H1 (cell line): ENCODE measurements around the gene STXBP5. TPM values are rescaled to one million over a fixed set of nuclear protein-coding genes. Genes with fewer than 3 reads are reported as not detected.

Experiments
- CTCF ChIA-PET: fragments of 300-600 bp; sonication (Branson Sonifier 250); formaldehyde crosslinking; loops from one replicate; lab custom pipeline; 2021; ENCODE audit not compliant: partially characterized antibody; lab: Charles Lee
- POLR2A ChIA-PET: fragments of 300-600 bp; sonication (Branson Sonifier 250); formaldehyde crosslinking; loops from one replicate; lab custom pipeline; 2021; ENCODE audit warnings: inconsistent platforms; ENCODE audit not compliant: partially characterized antibody; lab: Charles Lee
- DNase-seq, 2 experiments: peaks; one replicate each; pipeline versions ENCODE4 v3.0.0 to v3.0.0-alpha.2; 2010 to 2022; ENCODE audit warnings: low spot score in 2 of 2, low read depth in 1 of 2, mixed read lengths in 1 of 2
- FAIRE-seq: peaks from 2 replicates; lab custom pipeline; 2011; peaks lifted over from hg19 to GRCh38; lab: Jason Lieb, UNC
- H2AFZ ChIP-seq: 2 replicates; pipeline ENCODE4 v1.8.1; 2012; ENCODE audit warnings: low read length, inconsistent platforms
- H2AK5ac ChIP-seq: 2 replicates; pipeline ENCODE4 v1.6.1; 2013; ENCODE audit warnings: low read depth, low read length
- H2BK120ac ChIP-seq: replicated peaks from 2 replicates; pipeline ENCODE3; 2013; ENCODE audit warnings: low read depth, low read length, inconsistent platforms
- H2BK12ac ChIP-seq: 2 replicates; pipeline ENCODE4 v1.6.1; 2013; ENCODE audit warnings: low read depth, low read length
- H2BK15ac ChIP-seq: 2 replicates; pipeline ENCODE4 v1.6.1; 2013; ENCODE audit warnings: low read length
- H2BK20ac ChIP-seq: 2 replicates; pipeline ENCODE4 v1.6.1; 2013; ENCODE audit warnings: low read length
- H2BK5ac ChIP-seq: 2 replicates; pipeline ENCODE4 v1.6.1; 2013; ENCODE audit warnings: low read depth, low read length
- H3K14ac ChIP-seq: 2 replicates; pipeline ENCODE4 v1.6.1; 2013; ENCODE audit warnings: inconsistent platforms; ENCODE audit not compliant: insufficient read length
- H3K18ac ChIP-seq: 2 replicates; pipeline ENCODE4 v1.6.1; 2013; ENCODE audit warnings: low read length; ENCODE audit errors: extremely low read depth
- H3K23ac ChIP-seq: 2 replicates; pipeline ENCODE4 v1.6.1; 2013; ENCODE audit warnings: inconsistent platforms; ENCODE audit not compliant: insufficient read length
- H3K23me2 ChIP-seq: 2 replicates; pipeline ENCODE4 v1.6.1; 2013; ENCODE audit warnings: low read depth, low read length
- H3K27ac ChIP-seq: 2 replicates; pipeline ENCODE4 v1.6.1; 2011; ENCODE audit warnings: low read depth, low read length, inconsistent platforms
- H3K27me3 ChIP-seq, 4 experiments: replicated peaks in 1 of 4; 1 replicate in 1 of 4; 2 replicates in 3 of 4; pipeline versions ENCODE4 v1.6.1 to v1.8.1; 2011 to 2013; ENCODE audit warnings: low read length in 3 of 4, mild to moderate bottlenecking in 3 of 4, inconsistent platforms in 2 of 4, mixed read lengths in 2 of 4, moderate library complexity in 1 of 4; ENCODE audit not compliant: control insufficient read depth in 3 of 4, insufficient read depth in 3 of 4; ENCODE audit errors: extremely low read depth in 1 of 4
- H3K36me3 ChIP-seq, 4 experiments: 2 replicates each; pipeline versions ENCODE4 v1.6.1 to v1.8.1; 2011 to 2013; ENCODE audit warnings: mild to moderate bottlenecking in 4 of 4, low read length in 3 of 4, moderate library complexity in 2 of 4, control low read depth in 1 of 4, inconsistent platforms in 1 of 4; ENCODE audit not compliant: insufficient read depth in 4 of 4, control insufficient read depth in 2 of 4
- H3K4ac ChIP-seq: replicated peaks from 2 replicates; pipeline ENCODE3; 2013; ENCODE audit warnings: low read length, low read depth, mixed read lengths, inconsistent platforms; ENCODE audit not compliant: insufficient read length
- H3K4me1 ChIP-seq, 4 experiments: replicated peaks in 1 of 4; 1 replicate in 1 of 4; 2 replicates in 3 of 4; pipeline versions ENCODE4 v1.6.1 to v1.8.1; 2011 to 2013; ENCODE audit warnings: low read length in 3 of 4, inconsistent platforms in 2 of 4, mixed read lengths in 1 of 4; ENCODE audit not compliant: insufficient read depth in 4 of 4, control insufficient read depth in 3 of 4
- H3K4me2 ChIP-seq, 2 experiments: 2 replicates each; pipeline versions ENCODE4 v1.6.1 to v1.8.1; 2011 to 2013; ENCODE audit warnings: low read depth in 2 of 2, low read length in 2 of 2, control low read depth in 1 of 2, inconsistent platforms in 1 of 2, mild to moderate bottlenecking in 1 of 2; ENCODE audit not compliant: insufficient read depth in 1 of 2
- H3K4me3 ChIP-seq, 4 experiments: fragments of 200-600, 300-600 bp in 1 of 4; sonication (generic), shearing (Covaris generic), sonication (Bioruptor Twin) in 1 of 4; 2 replicates each; pipeline versions ENCODE4 v1.5.1 to v1.8.1; 2011 to 2016; ENCODE audit warnings: low read length in 4 of 4, low read depth in 3 of 4, control low read depth in 2 of 4, inconsistent platforms in 2 of 4, mild to moderate bottlenecking in 2 of 4, mixed read lengths in 1 of 4, moderate library complexity in 1 of 4; ENCODE audit not compliant: insufficient read depth in 2 of 4; ENCODE audit errors: extremely low read depth in 1 of 4
- H3K56ac ChIP-seq: replicated peaks from 2 replicates; pipeline ENCODE3; 2013; ENCODE audit warnings: low read depth, mild to moderate bottlenecking, mixed read lengths, low read length, inconsistent platforms; ENCODE audit not compliant: insufficient read length
- H3K79me1 ChIP-seq: 2 replicates; pipeline ENCODE4 v1.6.1; 2013; ENCODE audit warnings: low read depth, low read length, control low read depth
- H3K79me2 ChIP-seq, 2 experiments: 2 replicates each; pipeline versions ENCODE4 v1.6.1 to v1.8.1; 2012 to 2013; ENCODE audit warnings: low read length in 2 of 2, mild to moderate bottlenecking in 2 of 2, inconsistent platforms in 1 of 2; ENCODE audit not compliant: insufficient read depth in 2 of 2, control insufficient read depth in 1 of 2
- H3K9ac ChIP-seq, 4 experiments: replicated peaks in 1 of 4; 1 replicate in 1 of 4; 2 replicates in 3 of 4; pipeline versions ENCODE4 v1.6.1 to v1.8.1; 2011 to 2013; ENCODE audit warnings: low read depth in 3 of 4, low read length in 3 of 4, control low read depth in 2 of 4, mild to moderate bottlenecking in 2 of 4, moderate library complexity in 2 of 4, inconsistent platforms in 1 of 4; ENCODE audit errors: extremely low read depth in 1 of 4
- H3K9me3 ChIP-seq, 2 experiments: 2 replicates each; pipeline versions ENCODE4 v1.6.1 to v1.8.1; 2012 to 2013; ENCODE audit warnings: mild to moderate bottlenecking in 2 of 2, moderate library complexity in 2 of 2, control low read depth in 1 of 2, inconsistent platforms in 1 of 2, low read depth in 1 of 2, low read length in 1 of 2, mixed read lengths in 1 of 2; ENCODE audit not compliant: insufficient read depth in 2 of 2
- H4K20me1 ChIP-seq, 2 experiments: replicated peaks in 1 of 2; 2 replicates each; pipeline versions ENCODE3 to v1.8.1; 2011 to 2013; ENCODE audit warnings: inconsistent platforms in 2 of 2, low read length in 2 of 2, mild to moderate bottlenecking in 1 of 2; ENCODE audit not compliant: insufficient read depth in 2 of 2, control insufficient read depth in 1 of 2
- H4K5ac ChIP-seq: 2 replicates; pipeline ENCODE4 v1.6.1; 2013; ENCODE audit warnings: low read length, low read depth, mixed read lengths, inconsistent platforms; ENCODE audit not compliant: insufficient read length
- H4K8ac ChIP-seq: 2 replicates; pipeline ENCODE4 v1.8.0; 2013; ENCODE audit warnings: mild to moderate bottlenecking, moderate library complexity, low read length, inconsistent platforms; ENCODE audit not compliant: insufficient read depth; ENCODE audit errors: extremely low read depth
- H4K91ac ChIP-seq: replicated peaks from 2 replicates; pipeline ENCODE3; 2013; ENCODE audit warnings: low read length, mixed read lengths, inconsistent platforms; ENCODE audit not compliant: insufficient read length
- WGBS, 2 experiments: shearing (Covaris generic) in 1 of 2; methylation state at CpG; one replicate each; pipeline versions ENCODE4 v1.1.6 to v1.1.7; 2013 to 2015; ENCODE audit warnings: low lambda C conversion rate in 2 of 2, mixed read lengths in 2 of 2, inconsistent platforms in 1 of 2, low coverage in 1 of 2, missing lambda C conversion rate in 1 of 2; ENCODE audit not compliant: insufficient replicate concordance in 2 of 2, insufficient coverage in 1 of 2, insufficient read length in 1 of 2; ENCODE audit errors: extremely low coverage in 1 of 2, missing lambda C conversion rate in 1 of 2; 5-methylcytosine and 5-hydroxymethylcytosine counted together
- polyA plus RNA-seq, 7 experiments: library from polyadenylated mRNA; depleted of rRNA in 3 of 7; stranded (reverse) in 5 of 7; unstranded in 2 of 7; fragments of >200 nt in 5 of 7; fragments of 200-250 nt in 2 of 7; gene quantifications; 1 replicate in 5 of 7; 2 replicates in 1 of 7; 4 replicates in 1 of 7; pipeline versions ENCODE4 v1.2.1 to v1.2.3, GENCODE V29; 2011 to 2013; ENCODE audit warnings: missing spikeins in 2 of 7, mixed read lengths in 2 of 7
- total RNA-seq: library from RNA; stranded (reverse); fragmentation: NEBNext Ultra II Directional; extraction: Animal tissue kit (Norgen Biotek cat#: 25700); gene quantifications from 2 replicates; pipeline ENCODE4 v1.2.1, GENCODE V29; 2021
- TF ChIP-seq, protein P1 (sequence below): IDR thresholded peaks from 2 replicates; pipeline ENCODE4 v1.6.1; 2012; ENCODE audit warnings: low read length, inconsistent platforms

STXBP5 gene
- total and polyA plus RNA-seq, 2 of the 8 experiments (the other 6 are each of a cell fraction or from before 2014, with no cell fraction given): 2.7 to 10.8 TPM

DNA sequence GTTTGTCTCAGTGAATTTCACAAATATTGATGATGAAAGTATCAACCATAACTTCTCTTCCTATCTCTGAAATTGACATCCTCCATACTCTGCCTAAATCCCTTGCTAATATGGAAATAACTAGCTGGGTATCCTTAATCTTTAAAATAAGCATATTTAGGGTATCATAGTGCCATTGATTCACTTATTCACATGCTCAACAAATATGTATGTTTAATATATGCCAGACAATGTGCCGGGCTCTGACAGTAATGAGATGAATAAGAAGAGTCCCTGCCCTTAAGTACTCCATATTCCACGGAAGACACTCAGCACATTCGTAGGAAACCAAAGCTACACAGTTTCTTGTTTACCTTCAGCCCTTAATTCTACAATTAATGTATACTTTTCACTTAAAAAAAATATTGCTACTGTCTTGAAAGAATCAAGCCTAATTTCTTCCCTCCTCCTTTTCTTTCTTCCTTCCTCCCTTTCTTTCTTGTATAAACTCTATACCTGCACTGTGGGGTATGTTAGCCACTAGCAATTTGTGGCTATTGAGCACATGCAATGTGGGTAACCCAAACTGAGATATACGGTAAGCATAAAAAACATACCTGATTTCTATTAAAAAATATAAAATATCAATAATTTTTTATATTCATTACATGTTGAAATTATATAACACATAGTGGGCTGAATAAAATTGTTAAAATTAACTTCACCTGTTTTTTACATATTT, 42.8 kb upstream of the STXBP5 start:
- no peak overlapping the region for H2BK120ac ChIP-seq
- no peak overlapping the region for H2BK12ac ChIP-seq
- H3K79me2 ChIP-seq: no peaks in the 10 kb centered on the region
- TF ChIP-seq, protein P1, sequence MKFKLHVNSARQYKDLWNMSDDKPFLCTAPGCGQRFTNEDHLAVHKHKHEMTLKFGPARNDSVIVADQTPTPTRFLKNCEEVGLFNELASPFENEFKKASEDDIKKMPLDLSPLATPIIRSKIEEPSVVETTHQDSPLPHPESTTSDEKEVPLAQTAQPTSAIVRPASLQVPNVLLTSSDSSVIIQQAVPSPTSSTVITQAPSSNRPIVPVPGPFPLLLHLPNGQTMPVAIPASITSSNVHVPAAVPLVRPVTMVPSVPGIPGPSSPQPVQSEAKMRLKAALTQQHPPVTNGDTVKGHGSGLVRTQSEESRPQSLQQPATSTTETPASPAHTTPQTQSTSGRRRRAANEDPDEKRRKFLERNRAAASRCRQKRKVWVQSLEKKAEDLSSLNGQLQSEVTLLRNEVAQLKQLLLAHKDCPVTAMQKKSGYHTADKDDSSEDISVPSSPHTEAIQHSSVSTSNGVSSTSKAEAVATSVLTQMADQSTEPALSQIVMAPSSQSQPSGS: no peak
- no peak overlapping the region for H3K4ac ChIP-seq
- FAIRE-seq (no peak), DNase-seq (no peak)
- no peaks in the 10 kb centered on the region for H3K4me1 ChIP-seq
- no peak overlapping the region for H3K18ac ChIP-seq
- no peak overlapping the region for H3K14ac ChIP-seq
- no peak overlapping the region for H3K23ac ChIP-seq
- ChIA-PET CTCF (no interaction called here), POLR2A (no interaction called here)
- no peaks in the 10 kb centered on the region for H3K36me3 ChIP-seq
- H3K56ac ChIP-seq: no peak overlapping the region
- H4K20me1 ChIP-seq: no peaks in the 10 kb centered on the region
- 94% methylated on average over 4 of the region's 4 CpGs; no CpG with 5 or more reads in 1 of the 2 experiments for WGBS, 2 experiments
- H4K5ac ChIP-seq: no peak overlapping the region
- H2BK15ac ChIP-seq: no peak overlapping the region
- H2AFZ ChIP-seq: no peak overlapping the region
- H3K79me1 ChIP-seq: no peaks in the 10 kb centered on the region
- no peak overlapping the region for H3K4me2 ChIP-seq
- H2BK20ac ChIP-seq: no peak overlapping the region
- H2BK5ac ChIP-seq: no peak overlapping the region
- no peak overlapping the region for H2AK5ac ChIP-seq
- H3K9ac ChIP-seq: no peak overlapping the region
- no peaks in the 10 kb centered on the region for H3K27me3 ChIP-seq
- H4K8ac ChIP-seq: no peak overlapping the region
- H3K9me3 ChIP-seq: no peaks in the 10 kb centered on the region
- no peak overlapping the region for H3K27ac ChIP-seq
- no peak overlapping the region for H4K91ac ChIP-seq
- no peaks in the 10 kb centered on the region for H3K23me2 ChIP-seq
- no peak overlapping the region for H3K4me3 ChIP-seq
